Measurements from ENCODE around the gene IQCF5. TPM values are rescaled to one million over a fixed set of nuclear protein-coding genes. Genes with fewer than 3 reads are reported as not detected.

Gene IQCF5
- total RNA-seq: not detected
- not detected for polyA plus RNA-seq
- long read RNA-seq, donor 1: 0 reads
- long read RNA-seq, donor 2: 0 reads

DNA sequence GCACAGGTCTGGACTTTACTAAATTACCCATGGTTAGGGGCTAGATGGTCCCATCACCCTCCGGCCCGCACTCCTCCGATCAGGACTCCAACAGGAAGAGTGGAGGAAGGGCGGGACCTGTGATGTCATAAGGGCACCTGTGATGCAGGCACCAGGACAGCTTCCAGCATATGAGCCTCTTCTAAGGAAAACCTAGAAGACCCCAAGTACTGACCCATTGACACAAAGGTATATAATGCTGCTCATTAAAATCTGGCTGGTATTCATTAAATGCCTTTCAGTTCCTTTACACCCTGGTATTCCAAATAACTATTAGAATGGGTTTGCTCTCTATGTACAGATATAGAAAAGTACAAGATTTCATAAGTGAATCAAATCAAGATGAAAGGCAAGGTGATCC, at the start of gene IQCF5:
Gene IQCF5 (minus strand): TSS at position 101 of the 400 bp plus-strand sequence. CDS start 70 bp downstream, at position 31.
- intact Hi-C loops (cut with DNase I; ENCODE audit: low total_unique reads): no loop called here
- 75 to 85% (median 81%) methylated on average over 4 of the region's 4 CpGs for whole genome bisulfite sequencing, 5 donors
- Histone ChIP-seq H3K4me3 (no peak within 1 kb of the TSS), H3K36me3 (no peaks in the 10 kb centered on the region), H3K27me3 (replicated peaks in 1 of 7) (peaks cover 0 to 29% (median 0%) of the 10 kb centered on the region in 7 donors), H3K27ac (no peak within 1 kb of the TSS), H3K4me1 (no peaks in the 10 kb centered on the region), H3K9me3 (no peaks in the 10 kb centered on the region)
- TF ChIP-seq POLR2AphosphoS5 (IDR thresholded peaks at IDR 0.05) (no peak), POLR2A (IDR thresholded peaks at IDR 0.05) (no peak), CTCF (IDR thresholded peaks at IDR 0.05 in 8 of 11, conservative IDR thresholded peaks at IDR 0.05 in 3 of 11) (no peak)
- no peak for DNase-seq

GRCh38 chr3:51921081-51921578, 45.7 kb upstream of the IQCF5 start:
- H3K27ac ChIP-seq: no peak overlapping the region
- TF ChIP-seq POLR2A (IDR thresholded peaks at IDR 0.05) (no peak), CTCF (IDR thresholded peaks at IDR 0.05 in 8 of 11, conservative IDR thresholded peaks at IDR 0.05 in 3 of 11) (no peak)
- intact Hi-C loops (cut with DNase I; ENCODE audit: low total_unique reads): no loop called here
- WGBS, 5 donors: 78 to 84% (median 83%) methylated on average over 11 of the region's 11 CpGs
- no peaks in the 10 kb centered on the region for H3K4me1 ChIP-seq
- H3K36me3 ChIP-seq: no peaks in the 10 kb centered on the region
- no peak for DNase-seq
- H3K4me3 ChIP-seq: no peak overlapping the region
- peaks cover 0 to 8% (median 0%) of the 10 kb centered on the region in 7 donors for H3K27me3 ChIP-seq (replicated peaks in 1 of 7)
- no peaks in the 10 kb centered on the region for H3K9me3 ChIP-seq

- Histone ChIP-seq H3K27ac (no peak overlapping the region), H3K4me3 (no peak overlapping the region), H3K4me1 (no peaks in the 10 kb centered on the region), H3K27me3 (replicated peaks in 1 of 7) (peaks cover 0 to 8% (median 0%) of the 10 kb centered on the region in 7 donors), H3K9me3 (no peaks in the 10 kb centered on the region), H3K36me3 (no peaks in the 10 kb centered on the region)
- WGBS, 5 donors: 59 to 72% (median 67%) methylated on average over 5 of the region's 5 CpGs
- DNase-seq: no peak
- intact Hi-C loops (cut with DNase I; ENCODE audit: low total_unique reads): no loop called here
- TF ChIP-seq POLR2A (IDR thresholded peaks at IDR 0.05): no peak
- no peak for TF ChIP-seq CTCF (IDR thresholded peaks at IDR 0.05 in 8 of 11, conservative IDR thresholded peaks at IDR 0.05 in 3 of 11)
- TF ChIP-seq POLR2AphosphoS5 (IDR thresholded peaks at IDR 0.05): no peak
Observed at GRCh38 chr3:51916418-51916817, 41.0 kb upstream of the IQCF5 start.

DNA sequence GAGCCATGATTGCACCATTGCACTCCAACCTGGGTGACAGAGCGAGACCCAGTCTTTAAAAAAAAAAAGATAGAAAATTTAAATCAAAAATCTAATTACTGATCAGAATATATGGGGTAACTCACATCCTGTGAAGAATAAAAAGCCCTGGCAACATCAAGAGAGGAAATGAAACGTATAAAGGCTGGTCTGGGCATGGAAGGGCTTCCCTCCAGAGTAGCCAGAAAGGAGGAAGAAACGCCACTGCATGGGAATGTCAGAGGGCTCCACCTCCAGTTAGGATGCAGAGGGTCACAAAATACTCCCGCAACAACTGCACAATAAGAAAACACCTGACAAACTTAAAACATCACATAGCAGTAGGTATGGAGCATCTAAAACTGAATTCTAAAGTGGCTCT, 32.6 kb upstream of the IQCF5 start:
- WGBS, 5 donors: 70 to 81% (median 78%) methylated on average over 4 of the region's 4 CpGs
- TF ChIP-seq CTCF (IDR thresholded peaks at IDR 0.05 in 8 of 11, conservative IDR thresholded peaks at IDR 0.05 in 3 of 11) (no peak), POLR2AphosphoS5 (IDR thresholded peaks at IDR 0.05) (no peak), POLR2A (IDR thresholded peaks at IDR 0.05) (no peak)
- intact Hi-C loops (cut with DNase I; ENCODE audit: low total_unique reads): no loop called here

More for the DNA sequence above, 32.6 kb upstream of the IQCF5 start:
- Histone ChIP-seq H3K27ac (no peak overlapping the region), H3K36me3 (no peaks in the 10 kb centered on the region), H3K9me3 (peaks cover 0 to 51% (median 16%) of the 10 kb centered on the region in 8 donors), H3K27me3 (replicated peaks in 1 of 7) (peaks cover 0 to 21% (median 0%) of the 10 kb centered on the region in 7 donors), H3K4me1 (no peaks in the 10 kb centered on the region), H3K4me3 (no peak overlapping the region)
- DNase-seq: no peak

All from spleen (tissue), 13 donors.